Activated T-cell treated with anti-CD3 and anti-CD28 coated beads for 24 hours (primary cell): Measurements from ENCODE around the gene COL25A1.
"Not testable (repeated sequence)": the region's sequence is repeated elsewhere in the genome, so short reads cannot be mapped to it uniquely, and the experiment has no call there.

Source experiments
- DNase-seq: peaks from one replicate; pipeline ENCODE4 v3.0.0-alpha.2; 2020; ENCODE audit warnings: low read depth

The COL25A1 gene

GRCh38 chr4:109121561-109121960 is 180.9 kb downstream of the COL25A1 start:
- no peak for DNase-seq

GRCh38 chr4:109119852-109120251 is 182.6 kb downstream of the COL25A1 start:
- DNase-seq: no peak

GRCh38 chr4:109118635-109119034 is 183.8 kb downstream of the COL25A1 start:
- DNase-seq: no peak

- no peak for DNase-seq
Measured at GRCh38 chr4:109114501-109114900, 188.0 kb downstream of the COL25A1 start.

GRCh38 chr4:109113521-109113920 is 188.9 kb downstream of the COL25A1 start:
- DNase-seq: no peak

GRCh38 chr4:109111031-109111430 is 191.4 kb downstream of the COL25A1 start:
- no peak for DNase-seq

- not testable (repeated sequence) for DNase-seq
Measured at GRCh38 chr4:109108215-109108614, 194.2 kb downstream of the COL25A1 start.

- DNase-seq: no peak
Measured at GRCh38 chr4:109094056-109094455, 208.4 kb downstream of the COL25A1 start.

GRCh38 chr4:109091727-109092409 is 210.6 kb downstream of the COL25A1 start:
- no peak for DNase-seq

GRCh38 chr4:109083911-109084310 is 218.5 kb downstream of the COL25A1 start:
- no peak for DNase-seq

- DNase-seq: no peak
Measured at GRCh38 chr4:109079731-109080130, 222.7 kb downstream of the COL25A1 start.

GRCh38 chr4:109079201-109079600 is 223.3 kb downstream of the COL25A1 start:
- DNase-seq: no peak

- no peak for DNase-seq
Measured at GRCh38 chr4:109078724-109079123, 223.7 kb downstream of the COL25A1 start.

GRCh38 chr4:109077505-109077904 is 225.0 kb downstream of the COL25A1 start:
- DNase-seq: no peak

- not testable (repeated sequence) for DNase-seq
Measured at GRCh38 chr4:109076709-109077108, 225.7 kb downstream of the COL25A1 start.

GRCh38 chr4:109075621-109076020 is 226.8 kb downstream of the COL25A1 start:
- DNase-seq: no peak

- DNase-seq: no peak
Measured at GRCh38 chr4:109072595-109072994, 229.9 kb downstream of the COL25A1 start.

- not testable (repeated sequence) for DNase-seq
Measured at GRCh38 chr4:109070677-109071076, 231.8 kb downstream of the COL25A1 start.

- no peak for DNase-seq
Measured at GRCh38 chr4:109067508-109068235, 234.8 kb downstream of the COL25A1 start.

- no peak for DNase-seq
Measured at GRCh38 chr4:109065006-109065405, 237.5 kb downstream of the COL25A1 start.

GRCh38 chr4:109053257-109053656 is 249.2 kb downstream of the COL25A1 start:
- no peak for DNase-seq

- DNase-seq: no peak
Measured at GRCh38 chr4:109052821-109053220, 249.6 kb downstream of the COL25A1 start.

GRCh38 chr4:109051054-109051453 is 251.4 kb downstream of the COL25A1 start:
- DNase-seq: no peak

- DNase-seq: no peak
Measured at GRCh38 chr4:109049926-109050325, 252.5 kb downstream of the COL25A1 start.
